GM21529 (cell line): ENCODE results near the gene MZT1.

Experiments used
- ATAC-seq: cut with Tn5 transposase; IDR thresholded peaks from one replicate; pipeline ENCODE4 v1.9.1; 2021; ENCODE audit not compliant: unreplicated experiment

MZT1 gene

GRCh38 chr13:72686766-72687165, 40.7 kb downstream of the MZT1 start:
- ATAC-seq = no peak

DNA sequence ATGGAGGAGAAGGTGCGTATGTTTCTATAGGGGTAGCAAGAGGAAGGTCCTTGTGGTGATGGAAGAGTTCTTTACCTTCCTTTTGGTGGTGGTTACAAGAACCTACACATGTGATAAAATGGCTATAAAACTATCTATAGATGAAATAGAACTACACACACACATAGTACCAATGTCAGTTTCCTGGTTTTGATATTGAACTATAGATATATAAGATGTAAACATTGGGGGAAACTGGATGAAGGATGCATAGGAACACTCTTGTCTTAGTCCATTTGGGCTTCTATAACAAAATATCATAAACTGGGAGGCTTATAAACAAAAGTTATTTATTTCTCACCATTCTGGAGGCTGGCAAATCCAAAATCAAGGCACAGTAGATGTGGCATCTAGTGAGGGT, 47.1 kb downstream of the MZT1 start:
- ATAC-seq = no peak

- no peak for ATAC-seq
These were observed 49.1 kb downstream of the MZT1 start for GRCh38 chr13:72678312-72678711.

- ATAC-seq = no peak
These were observed 50.0 kb downstream of the MZT1 start for GRCh38 chr13:72677431-72677830.

DNA sequence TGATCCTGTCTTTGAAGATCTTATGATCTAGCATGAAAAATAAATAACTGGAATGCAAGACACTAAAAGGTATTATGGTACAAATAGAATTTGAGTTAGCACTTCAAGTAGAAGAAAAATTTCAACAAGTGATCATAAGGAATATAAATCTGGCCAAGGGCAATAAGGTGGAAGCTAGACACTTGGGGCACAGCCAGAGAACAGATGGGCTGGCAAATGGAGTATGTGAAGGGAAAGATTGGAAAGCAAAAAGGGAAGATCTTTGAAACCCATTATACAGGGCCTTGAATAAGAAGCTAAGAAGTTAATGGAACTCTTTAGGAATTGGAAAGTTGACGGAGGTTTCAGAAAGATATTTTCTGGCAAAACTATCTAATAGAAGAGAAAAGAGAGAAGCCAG, 61.0 kb downstream of the MZT1 start:
- no peak for ATAC-seq

DNA sequence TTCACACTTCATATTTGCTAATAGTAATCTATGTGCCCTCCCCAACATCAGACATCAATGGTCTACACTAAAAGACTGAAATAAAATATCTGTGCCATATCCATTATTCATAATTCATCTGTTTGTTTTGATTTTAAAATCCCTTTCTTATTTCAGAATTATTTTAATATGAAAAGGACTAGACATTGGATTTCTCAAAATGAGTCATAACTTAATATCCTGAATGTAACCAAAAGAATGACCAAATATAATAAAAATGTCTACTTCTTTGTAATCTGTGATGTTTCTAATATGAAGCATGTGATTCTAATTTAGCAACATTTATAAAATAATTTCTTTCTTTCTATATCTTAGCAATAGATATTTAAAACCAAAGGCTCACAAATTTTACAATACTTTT, 64.9 kb downstream of the MZT1 start:
- ATAC-seq = no peak
